ENCODE data around the gene CLEC17A.
"Not testable (repeated sequence)": the region's sequence is repeated elsewhere in the genome, so short reads cannot be mapped to it uniquely, and the experiment has no call there.

CLEC17A gene, protein sequence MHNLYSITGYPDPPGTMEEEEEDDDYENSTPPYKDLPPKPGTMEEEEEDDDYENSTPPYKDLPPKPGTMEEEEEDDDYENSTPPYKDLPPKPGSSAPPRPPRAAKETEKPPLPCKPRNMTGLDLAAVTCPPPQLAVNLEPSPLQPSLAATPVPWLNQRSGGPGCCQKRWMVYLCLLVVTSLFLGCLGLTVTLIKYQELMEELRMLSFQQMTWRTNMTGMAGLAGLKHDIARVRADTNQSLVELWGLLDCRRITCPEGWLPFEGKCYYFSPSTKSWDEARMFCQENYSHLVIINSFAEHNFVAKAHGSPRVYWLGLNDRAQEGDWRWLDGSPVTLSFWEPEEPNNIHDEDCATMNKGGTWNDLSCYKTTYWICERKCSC

DNA sequence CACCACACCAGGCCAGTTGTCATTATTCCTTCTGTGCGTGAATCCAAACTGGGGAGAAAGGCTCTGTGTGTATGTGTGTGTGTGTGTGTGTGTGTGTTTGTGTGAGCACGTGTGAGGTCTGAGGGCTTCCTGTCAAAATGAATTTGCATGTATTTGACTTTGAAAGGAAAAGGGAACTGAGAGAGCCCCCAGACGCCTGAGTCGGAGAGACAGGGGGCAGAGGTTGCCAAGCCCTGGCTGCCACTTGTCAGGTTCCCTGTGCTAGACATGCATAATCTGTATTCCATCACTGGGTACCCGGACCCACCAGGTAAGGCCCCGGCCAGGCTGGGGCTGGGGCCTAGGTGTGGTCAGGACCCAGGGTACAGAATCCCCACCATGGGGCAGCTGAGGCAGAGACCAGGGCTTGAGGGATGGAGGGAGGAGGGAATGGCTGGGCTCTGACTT, at the start of gene CLEC17A:
Gene CLEC17A (plus strand): TSS at position 191 of the 447 bp plus-strand sequence. CDS start 77 bp downstream, at position 268.
- no peak for DNase-seq
- in situ Hi-C loops (cut with MboI; ENCODE audit: low pct_unique_long_range_greater_than_20kb, low sequenced_read_pairs): no loop called here

DNA sequence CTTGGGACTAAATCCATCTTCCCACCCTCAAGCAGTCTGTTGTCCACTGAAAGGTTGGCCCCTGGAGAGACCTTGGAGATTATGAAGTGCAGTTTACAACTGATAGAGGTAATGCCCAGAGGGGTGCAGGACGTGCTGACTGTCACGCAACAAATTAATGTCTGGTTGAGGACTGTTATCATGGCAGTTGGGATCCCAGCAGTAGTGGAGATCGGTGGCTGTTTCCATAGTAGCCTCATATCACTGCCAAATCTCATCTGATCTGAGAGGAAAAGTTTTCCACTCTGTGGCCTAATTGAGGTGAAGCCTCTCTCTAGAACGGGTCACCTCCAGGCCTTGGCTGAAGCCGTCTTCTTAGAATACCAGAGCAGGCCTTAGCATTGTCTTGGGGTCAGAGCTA, 49.4 kb upstream of the CLEC17A start:
- in situ Hi-C loops (cut with MboI; ENCODE audit: low pct_unique_long_range_greater_than_20kb, low sequenced_read_pairs): no loop called here
- no peak for DNase-seq

DNA sequence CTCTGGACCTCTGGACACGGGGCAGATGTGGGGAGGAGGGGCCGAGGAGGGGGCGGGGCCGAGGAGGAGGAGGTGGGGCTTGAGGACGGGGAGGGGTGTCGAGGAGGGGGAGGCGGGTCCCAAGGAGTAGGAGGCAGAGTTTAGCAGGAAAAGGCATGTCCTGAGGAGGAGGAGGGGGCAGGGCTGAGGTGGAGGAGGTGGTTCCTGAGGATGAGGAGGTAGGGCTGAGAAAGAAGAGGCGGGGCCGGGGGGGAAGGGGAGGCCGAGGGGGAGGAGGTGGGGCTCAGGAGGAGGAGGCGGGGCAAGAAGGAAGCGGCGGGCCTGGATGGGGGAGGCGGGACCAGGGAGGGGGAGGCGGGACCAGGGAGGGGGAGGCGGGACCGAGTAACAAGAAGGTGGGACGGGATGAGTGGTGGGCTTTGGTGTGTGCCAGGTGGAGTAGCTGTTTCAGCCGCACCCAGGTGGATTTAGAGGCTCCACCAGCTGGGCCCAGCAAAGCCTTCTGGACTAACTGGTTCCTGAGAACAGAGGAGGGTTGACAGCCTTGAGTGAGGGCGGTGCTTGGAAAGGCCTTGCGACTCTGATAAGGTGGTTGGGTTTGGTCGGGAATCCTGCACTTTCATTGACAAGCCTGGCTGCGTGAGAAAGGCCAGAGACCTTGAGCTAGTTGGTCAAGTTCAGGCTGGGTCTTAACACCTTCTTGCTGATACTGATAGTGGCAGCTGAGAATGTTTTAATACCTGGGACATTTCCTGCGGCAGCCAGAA, 45.8 kb upstream of the CLEC17A start:
- in situ Hi-C loops (cut with MboI; ENCODE audit: low pct_unique_long_range_greater_than_20kb, low sequenced_read_pairs): no loop called here
- peak; percentile 71 for DNase-seq

DNA sequence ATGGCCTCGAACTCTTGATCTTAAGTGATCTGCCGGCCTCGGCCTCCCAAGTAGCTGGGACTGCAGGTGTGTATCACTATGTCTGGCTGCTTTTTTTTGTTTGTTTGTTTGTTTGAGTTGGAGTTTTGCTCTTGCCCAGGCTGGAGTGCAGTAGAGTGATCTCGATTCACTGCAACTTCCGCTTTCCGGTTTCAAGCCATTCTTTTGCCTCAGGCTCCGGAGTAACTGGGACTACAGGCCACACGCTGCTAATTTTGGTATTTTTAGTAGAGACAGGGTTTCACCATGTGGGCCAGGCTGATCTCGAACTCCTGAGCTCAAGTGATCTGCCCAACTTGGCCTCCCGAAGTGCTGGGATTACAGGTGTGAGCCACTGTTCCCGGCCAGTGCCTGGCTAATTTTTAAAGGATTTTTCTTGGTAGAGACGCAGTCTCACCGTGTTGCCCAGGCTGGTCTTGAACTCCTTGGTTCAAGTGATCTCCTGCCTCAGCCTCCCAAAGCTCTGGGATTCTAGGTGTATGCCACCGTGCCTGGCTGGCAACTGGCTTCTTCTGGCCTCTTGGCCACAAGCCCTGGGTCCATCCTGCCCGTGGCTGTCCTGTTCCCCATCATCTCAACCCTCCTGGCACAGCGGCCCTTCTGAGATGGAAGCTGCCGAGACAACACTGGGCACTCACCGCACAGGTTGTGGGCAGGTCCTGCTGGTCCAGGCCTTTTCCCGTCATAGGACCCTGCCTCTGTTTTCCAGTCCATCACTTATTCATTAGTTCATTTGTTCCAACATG, 42.0 kb upstream of the CLEC17A start:
- in situ Hi-C loops (cut with MboI; ENCODE audit: low pct_unique_long_range_greater_than_20kb, low sequenced_read_pairs): no loop called here
- no peak for DNase-seq

DNA sequence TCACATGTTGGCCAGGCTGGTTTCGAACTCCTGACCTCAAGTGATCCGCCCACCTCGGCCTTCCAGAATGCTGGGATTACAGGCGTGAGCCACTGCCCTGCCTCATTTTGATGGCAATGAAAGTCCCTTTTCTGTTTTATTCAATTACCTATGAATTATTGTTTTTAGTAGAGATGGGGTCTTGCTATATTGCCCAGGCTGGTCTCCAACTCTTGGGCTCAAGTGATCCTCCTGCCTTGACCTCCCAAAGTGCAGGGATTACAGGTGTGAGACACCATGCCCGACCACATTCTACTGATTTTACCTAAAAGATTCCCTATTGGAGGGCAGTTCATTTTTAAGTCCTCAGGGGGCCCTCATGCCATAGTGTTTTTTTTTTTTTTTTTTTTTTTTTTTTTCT, 40.9 kb upstream of the CLEC17A start:
- in situ Hi-C loops (cut with MboI; ENCODE audit: low pct_unique_long_range_greater_than_20kb, low sequenced_read_pairs): not testable (repeated sequence)

DNA sequence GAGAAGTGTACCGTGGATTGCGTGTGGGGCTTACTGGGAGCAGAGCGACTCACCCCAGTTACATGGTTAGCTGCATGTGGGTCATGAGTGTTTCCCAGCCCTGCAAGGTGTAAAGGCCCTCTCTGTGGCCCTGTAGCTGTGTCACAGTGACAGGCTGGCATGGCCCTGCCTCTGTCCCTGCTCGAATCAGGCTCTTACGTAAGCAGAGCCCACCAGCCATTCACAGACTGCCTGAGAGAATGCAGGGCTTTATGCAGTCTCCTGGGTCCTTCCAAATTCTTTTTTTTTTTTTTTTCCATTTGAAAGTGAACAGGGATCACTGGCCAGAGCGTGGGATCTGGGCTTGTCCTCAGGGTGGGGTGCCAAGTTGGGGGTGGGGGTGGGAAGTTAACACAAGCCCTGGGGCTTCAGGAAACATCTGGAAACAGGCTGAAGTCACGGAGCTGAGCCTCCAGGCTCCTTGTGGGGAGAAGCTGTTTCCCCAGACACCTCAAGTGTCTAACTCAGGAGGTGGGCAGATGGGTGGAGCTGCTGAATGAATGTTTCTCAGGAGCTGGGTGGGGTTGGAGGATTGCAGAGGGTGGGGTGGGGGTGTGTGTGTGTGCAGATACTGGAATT, 40.1 kb upstream of the CLEC17A start:
- in situ Hi-C loops (cut with MboI; ENCODE audit: low pct_unique_long_range_greater_than_20kb, low sequenced_read_pairs): no loop called here
- peak; percentile 32 for DNase-seq

More for the DNA sequence above, 40.9 kb upstream of the CLEC17A start:
- DNase-seq: not testable (repeated sequence)

DNA sequence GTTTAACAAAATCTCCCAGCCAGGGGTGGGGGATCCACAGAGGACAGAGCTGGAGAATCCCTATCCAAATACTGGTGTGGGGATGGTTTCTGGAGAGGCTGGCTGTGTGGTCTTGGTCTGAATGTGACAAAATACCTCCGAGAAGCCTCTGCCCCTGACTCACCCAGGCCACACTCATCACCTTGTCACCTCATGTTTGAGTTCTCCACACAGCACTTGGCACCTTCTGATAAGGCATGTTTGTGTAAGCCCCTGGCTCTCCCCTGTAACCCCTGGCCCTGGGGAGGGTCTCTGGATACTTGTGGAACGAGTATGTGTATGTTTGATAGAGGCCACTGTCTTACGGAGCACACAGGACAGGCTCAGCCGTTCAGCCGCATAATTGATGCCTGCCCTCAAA, 38.8 kb upstream of the CLEC17A start:
- no peak for DNase-seq
- in situ Hi-C loops (cut with MboI; ENCODE audit: low pct_unique_long_range_greater_than_20kb, low sequenced_read_pairs): no loop called here

DNA sequence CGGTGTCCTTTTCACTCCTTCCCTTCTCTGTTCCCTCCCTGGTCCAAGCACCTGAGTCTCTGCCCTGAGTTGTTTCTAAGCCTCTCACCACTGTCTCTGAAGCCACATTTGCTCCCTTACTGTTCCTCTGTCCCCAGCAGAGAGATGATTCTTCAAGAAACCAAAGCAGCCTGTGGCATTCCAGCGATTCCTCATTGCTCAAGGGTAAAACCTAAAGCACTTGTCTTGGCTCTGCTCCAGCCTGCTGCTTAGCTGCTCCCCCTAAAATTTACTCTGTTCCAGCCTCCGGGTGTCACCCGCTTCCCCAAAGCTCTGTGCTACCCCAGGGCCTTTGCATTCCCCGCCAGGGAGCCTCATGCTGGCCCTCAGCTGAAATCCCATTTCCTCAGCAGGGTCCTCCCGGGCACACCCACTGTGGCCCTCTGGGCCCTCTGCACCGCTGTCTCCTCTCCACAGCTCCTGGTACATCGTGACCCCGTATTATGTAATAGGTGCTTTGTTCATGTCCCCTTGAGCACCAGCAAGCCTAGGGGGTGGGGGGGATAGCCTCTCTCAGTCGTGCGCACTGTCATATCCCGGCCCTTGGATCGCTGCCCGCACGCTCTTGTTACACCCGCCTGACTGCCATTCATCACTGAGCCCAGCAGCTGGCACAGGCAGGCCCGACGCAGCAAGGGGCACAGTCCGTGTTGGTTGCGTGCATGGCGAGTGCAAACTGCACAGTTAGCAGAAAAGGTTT, 37.7 kb upstream of the CLEC17A start:
- DNase-seq: no peak
- in situ Hi-C loops (cut with MboI; ENCODE audit: low pct_unique_long_range_greater_than_20kb, low sequenced_read_pairs): no loop called here

DNA sequence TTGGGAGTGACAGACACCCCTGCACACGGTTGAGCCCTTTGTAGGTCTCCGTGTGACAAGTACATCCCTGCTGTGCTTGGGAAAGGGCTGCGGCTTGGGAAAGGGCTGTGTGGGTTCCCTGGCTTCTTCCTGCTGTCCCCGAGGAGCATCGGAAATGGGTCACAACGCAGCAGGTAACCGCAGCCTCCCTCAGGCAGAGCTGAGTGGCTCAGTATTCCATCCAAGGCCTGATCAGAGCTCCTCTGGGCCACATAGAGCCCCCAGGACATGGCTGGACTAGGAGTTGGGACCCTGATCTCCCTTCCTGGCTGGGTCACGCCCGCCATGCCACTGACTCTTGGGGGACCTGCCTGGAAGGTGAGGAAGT, 37.2 kb upstream of the CLEC17A start:
- in situ Hi-C loops (cut with MboI; ENCODE audit: low pct_unique_long_range_greater_than_20kb, low sequenced_read_pairs): no loop called here

DNA sequence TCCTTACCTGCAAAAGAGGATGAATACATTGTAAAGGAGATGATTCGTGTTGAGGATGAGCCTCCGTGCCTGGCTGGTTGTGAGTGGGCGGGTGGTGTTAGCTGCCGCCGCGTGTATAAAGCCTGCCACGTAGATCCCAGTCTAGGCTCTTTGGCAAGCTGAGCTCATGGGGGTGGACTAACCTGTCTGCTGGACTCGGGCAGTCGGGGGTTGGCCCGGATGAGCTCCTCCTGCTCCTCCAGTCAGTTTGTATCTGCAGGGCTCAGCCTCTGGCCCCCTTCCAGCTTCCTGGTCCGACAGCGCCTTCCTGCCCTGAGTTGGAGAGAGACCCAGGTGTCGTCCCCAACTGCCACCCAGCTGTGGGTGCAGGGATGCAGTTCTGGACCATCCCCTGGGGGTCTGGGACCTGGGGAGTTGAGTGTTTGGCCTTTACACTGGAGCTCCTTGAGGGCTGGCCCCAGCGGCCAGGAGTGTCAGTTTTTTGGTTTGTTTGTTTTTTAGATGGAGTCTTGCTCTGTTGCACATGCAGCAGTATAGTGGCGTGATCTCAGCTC, 32.6 kb upstream of the CLEC17A start:
- no peak for DNase-seq
- in situ Hi-C loops (cut with MboI; ENCODE audit: low pct_unique_long_range_greater_than_20kb, low sequenced_read_pairs): no loop called here

More for the DNA sequence above, 37.2 kb upstream of the CLEC17A start:
- DNase-seq: no peak

DNA sequence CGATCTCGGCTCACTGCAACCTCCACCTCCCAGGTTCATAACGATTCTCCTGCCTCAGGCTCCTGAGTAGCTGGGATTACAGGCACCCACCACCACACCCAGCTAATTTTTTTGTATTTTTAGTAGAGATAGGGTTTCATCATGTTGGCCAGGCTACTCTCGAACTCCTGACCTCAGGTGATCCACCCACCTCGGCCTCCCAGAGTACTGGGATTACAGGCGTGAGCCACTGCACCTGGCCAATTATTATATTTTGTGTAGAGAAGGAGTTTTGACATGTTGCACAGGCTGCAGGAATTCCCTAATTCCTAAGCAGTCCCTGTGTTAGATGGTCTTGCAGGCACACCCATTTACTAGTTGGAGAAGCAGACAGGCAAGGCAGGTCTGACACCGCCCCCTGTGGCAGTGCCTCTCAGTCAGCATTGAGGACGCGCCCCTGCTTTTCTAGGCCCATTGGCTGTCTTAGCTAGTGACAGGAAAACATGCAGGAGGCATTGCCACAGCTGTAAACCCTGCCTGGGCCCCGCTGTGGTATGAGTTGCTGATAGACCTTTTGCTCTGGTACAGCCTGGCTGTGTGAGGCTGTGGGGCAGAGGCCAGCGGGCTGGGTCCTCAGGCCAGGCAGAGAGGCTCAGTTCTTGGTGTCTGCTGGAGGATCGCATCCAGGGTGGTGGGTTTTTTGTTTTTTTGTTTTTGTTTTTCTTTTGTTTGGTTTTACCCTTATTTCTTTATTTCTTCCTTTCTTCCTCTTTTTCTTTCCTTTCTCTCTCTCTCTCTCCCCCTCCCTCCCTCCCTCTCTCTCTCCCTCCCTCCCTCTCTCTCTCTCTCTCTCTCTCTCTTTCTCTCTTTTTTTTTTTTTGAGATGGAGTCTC, 31.5 kb upstream of the CLEC17A start:
- in situ Hi-C loops (cut with MboI; ENCODE audit: low pct_unique_long_range_greater_than_20kb, low sequenced_read_pairs): not testable (repeated sequence)
- peak; percentile 90 for DNase-seq

DNA sequence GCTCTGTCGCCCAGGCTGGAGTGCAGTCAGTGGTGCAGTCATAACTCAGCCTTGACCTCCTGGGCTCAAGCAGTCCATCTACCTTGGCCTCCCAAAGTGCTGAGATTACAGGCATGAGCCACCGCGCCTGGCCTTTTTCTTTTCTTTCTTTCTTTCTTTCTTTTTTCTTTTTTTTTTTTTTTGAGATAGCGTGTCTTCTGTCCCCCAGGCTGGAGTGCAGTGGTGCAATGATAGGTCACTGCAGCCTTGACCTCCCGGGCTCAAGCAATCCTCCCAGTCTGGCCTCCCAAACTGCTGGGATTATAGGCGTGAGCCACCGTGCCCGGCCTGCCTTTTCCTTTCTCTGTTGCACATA, 30.9 kb upstream of the CLEC17A start:
- in situ Hi-C loops (cut with MboI; ENCODE audit: low pct_unique_long_range_greater_than_20kb, low sequenced_read_pairs): not testable (repeated sequence)

DNA sequence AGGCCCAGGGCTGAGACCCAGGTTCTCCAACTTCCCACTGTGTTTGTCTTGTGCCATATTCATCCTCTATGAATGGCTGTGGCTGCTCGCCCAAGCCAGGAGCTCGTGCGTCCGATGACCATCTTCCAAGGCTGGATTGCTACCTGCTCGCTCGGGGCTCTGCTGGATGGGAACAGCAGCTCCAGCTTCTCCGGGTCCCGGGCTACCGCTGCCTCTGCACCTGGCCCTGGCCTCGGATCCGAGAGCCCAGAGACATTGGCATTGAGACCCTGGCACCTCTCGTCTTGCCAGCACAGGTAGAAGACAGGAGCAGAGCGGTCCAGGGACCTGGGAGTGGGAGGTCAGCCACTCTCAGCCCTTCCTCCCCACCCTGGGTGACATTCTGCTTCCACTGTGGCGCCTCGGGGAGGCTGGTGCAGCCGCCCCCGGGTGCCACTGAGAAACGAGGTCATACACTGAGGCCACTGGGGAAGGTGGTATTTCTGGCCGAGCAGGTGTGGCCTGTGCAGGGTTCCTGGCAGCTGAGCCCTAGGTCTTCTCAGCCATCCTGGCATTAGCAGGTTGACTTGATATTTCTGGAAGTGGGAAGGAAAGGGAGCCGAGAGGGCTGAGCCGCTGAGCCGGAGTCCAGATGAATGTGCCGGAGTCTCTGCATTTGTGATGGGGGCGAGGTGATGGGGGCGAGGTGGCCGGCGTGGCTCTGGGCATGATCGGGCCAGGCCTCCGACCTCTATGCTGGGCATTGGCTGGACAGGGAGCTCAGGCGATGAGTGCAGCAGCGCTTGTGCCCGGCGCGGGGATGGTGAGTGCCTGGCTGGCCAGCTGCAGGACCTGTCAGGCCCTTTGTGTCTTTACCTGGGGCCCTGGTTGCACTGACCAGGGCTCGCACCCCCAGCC, 29.6 kb upstream of the CLEC17A start:
- in situ Hi-C loops (cut with MboI; ENCODE audit: low pct_unique_long_range_greater_than_20kb, low sequenced_read_pairs): no loop called here
- DNase-seq: no peak

More for the DNA sequence above, 30.9 kb upstream of the CLEC17A start:
- not testable (repeated sequence) for DNase-seq

DNA sequence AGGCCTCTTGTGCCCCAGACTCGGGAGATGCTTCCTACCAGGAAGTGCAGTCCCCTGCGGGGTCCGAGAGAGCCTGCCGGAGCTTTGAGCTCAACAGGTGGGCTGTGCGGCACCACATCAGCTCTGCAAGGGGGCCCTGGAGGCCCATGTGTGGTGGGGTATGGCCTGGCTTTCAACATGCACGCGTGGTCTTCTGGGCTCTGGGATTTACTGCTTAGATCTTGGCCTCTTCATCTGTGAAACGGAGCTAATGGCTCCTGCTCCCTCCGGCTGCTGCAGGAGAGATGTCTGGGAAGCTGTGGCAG, 29.0 kb upstream of the CLEC17A start:
- DNase-seq: no peak
- in situ Hi-C loops (cut with MboI; ENCODE audit: low pct_unique_long_range_greater_than_20kb, low sequenced_read_pairs): no loop called here

DNA sequence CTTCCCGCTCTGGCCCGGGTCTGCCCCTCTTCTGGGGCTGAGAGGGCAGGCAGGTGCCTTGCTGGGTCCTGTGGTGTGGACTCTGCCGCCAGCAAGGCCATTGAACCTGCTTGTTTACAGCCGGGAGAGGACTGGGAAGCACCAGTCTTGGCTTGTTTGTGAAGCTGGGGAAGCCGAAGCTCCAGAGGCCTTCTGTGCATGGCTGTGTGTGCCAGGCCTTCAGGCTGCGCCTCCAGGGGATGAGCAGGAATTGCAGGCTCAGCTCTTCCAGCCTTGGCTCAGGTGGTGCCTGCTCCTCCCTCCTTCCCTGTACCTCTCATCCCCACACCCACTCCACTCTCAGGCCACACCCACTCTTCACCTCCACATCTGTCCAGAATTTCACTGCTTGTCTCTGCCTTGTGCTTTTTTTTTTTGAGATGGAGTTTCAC, 28.5 kb upstream of the CLEC17A start:
- no peak for DNase-seq
- in situ Hi-C loops (cut with MboI; ENCODE audit: low pct_unique_long_range_greater_than_20kb, low sequenced_read_pairs): no loop called here

DNA sequence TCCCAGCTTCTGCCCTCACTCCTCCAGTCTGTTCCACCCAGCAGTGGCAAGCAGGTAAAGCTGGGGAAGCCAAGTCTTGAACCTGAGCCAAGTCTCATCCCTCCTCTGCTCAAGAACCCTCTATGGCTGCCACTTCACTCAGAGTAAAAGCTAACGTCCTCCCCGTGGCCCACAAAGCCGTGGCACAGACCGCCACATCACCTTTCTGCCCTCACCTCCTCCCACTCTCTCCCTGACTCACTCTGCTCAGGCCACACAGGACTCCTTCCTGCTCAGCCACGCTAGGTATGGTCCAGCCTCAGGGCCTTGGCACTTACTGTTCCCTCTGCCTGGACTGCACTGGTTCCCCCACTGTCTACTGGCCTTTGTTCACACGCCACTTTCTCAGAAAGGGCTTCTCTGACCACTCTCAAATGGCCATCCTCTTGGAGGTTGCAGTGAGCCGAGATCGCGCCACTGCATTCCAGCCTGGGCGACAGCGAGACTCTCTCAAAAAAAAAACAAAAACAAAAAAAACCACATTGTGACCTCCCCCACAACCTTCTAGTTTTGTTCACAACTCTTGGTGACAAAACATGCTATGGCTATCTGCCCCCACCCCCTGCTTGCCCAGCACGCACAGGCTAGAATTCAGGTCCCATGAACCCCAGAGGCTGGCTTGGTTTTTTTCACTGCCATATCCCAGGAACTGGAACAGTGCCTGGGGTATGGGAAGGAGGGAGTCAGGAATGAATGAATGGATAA, 26.8 kb upstream of the CLEC17A start:
- DNase-seq: no peak
- in situ Hi-C loops (cut with MboI; ENCODE audit: low pct_unique_long_range_greater_than_20kb, low sequenced_read_pairs): no loop called here
